Jurkat, Clone E6-1 (cell line): ENCODE data around the gene S100A4.
A peak's percentile ranks its signal among the peaks of the same experiment; 100 is the strongest.

ENCODE experiments used
- DNase-seq: peaks from one replicate; pipeline ENCODE4 v3.0.0-alpha.2; 2011; ENCODE audit warnings: low read depth, low spot score
- H3K4me3 ChIP-seq: 2 replicates; pipeline ENCODE4 v1.5.1; 2011; ENCODE audit warnings: mild to moderate bottlenecking, low read length, control low read depth, moderate library complexity

Gene S100A4

GRCh38 chr1:153515504-153516394 is 29.9 kb downstream of the S100A4 start:
- no peak for DNase-seq

GRCh38 chr1:153513666-153514065 is 31.9 kb downstream of the S100A4 start:
- no peak for DNase-seq
- H3K4me3 ChIP-seq, result no peak overlapping the region

More at GRCh38 chr1:153515504-153516394, 29.9 kb downstream of the S100A4 start:
- no peak overlapping the region for H3K4me3 ChIP-seq

GRCh38 chr1:153513023-153513422 is 32.6 kb downstream of the S100A4 start:
- DNase-seq, result no peak
- no peak overlapping the region for H3K4me3 ChIP-seq

GRCh38 chr1:153510984-153511410 is 34.6 kb downstream of the S100A4 start:
- DNase-seq, result peak; percentile 43
- H3K4me3 ChIP-seq, result no peak overlapping the region

DNA sequence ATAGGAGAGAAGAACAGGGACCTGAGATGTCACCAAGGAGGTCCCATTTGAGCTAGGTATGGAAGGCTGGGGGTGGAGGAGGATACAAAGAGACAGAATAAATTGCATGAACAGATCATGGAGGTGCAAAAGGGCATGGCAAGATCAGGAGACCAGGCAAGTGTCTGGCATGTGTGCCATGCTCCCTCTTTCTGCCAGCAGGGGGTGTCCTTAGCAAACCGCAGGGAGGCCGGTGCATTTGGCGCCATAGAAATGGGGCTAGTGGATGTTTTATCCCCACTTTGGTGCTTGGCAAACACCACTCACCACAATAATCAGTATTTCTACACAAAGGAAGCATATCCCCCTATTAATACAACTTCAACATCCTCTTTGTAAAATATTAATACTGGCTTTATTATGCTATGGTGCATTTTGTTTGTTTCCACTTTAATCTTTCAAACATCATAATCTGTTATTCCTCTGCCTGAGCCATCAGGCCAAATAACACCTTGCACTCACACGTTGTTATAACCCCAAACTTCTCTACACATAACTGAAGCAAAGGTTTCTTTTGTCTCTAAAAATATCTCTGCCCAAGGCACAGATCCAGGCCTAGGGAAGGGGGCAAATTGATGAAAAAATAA is 35.8 kb downstream of the S100A4 start:
- no peak overlapping the region for H3K4me3 ChIP-seq
- peak; percentile 65 for DNase-seq

DNA sequence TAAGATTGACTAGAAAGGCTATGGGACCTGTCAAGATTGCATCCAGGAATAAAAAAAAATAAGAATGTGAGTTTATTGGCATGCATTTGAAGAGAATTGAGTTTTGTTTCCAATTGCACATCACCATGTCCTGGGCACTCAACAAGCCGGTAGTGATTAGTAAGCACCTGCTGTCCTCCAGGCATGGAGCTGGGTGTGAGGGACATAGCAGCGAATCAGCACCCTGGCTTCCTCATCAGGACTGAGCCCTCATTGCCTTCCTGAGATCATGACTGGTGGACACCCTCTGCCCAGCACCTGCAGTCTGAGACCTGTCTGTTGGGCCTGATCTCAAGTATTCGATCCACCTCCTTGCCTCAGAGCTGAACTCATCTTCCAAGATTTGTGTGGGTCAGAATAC is 36.6 kb downstream of the S100A4 start:
- DNase-seq, result no peak
- H3K4me3 ChIP-seq, result no peak overlapping the region

- no peak for DNase-seq
- H3K4me3 ChIP-seq, result no peak overlapping the region
Observed at GRCh38 chr1:153507926-153508583, 37.6 kb downstream of the S100A4 start.

DNA sequence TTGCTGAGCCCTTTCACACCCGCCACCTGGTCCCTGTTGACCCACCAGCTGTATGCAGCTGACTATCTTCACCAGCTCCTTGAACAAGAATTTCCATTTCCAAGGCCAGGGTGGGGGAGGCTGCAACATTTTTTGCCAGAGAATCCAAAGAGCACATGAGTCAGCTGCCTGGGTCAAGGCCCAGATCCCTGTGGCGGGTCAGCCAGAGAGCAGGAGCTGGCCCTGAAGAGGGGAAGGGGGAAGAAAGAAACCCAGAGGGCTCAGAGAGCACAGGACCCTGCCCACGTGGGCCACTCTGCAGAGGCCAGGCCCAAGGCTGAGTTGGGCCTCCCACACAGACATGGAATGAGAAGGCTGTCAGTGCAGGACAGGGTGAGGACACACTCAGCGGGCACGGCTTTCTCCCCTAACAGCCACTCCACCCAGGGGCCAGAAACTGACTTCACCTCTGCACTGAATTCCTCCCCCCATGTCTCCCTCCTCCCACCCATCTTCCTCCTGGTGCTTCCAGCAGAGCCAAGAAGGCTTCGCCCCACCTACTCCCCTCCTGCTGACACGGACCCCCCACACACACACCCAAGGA is 38.7 kb downstream of the S100A4 start:
- no peak for DNase-seq
- H3K4me3 ChIP-seq, result no peak overlapping the region

DNA sequence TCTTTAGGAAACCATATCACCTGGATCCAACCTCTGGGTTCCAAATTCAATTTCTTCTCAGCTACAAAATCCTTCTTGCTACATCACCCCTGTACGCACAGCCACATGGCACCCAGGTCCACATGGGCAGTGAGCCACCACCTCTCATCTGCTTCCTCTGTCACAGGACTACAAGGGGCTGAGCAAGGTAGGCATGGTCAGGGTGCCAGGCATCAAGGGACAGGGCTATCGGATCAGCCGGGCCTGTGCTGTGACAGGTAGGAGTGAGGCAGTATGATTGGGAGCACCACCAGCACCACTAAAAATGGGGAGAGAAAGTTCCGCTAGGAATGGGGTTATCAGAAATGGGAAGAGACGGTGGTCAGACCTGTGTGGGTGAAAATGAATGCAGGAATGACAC is 39.2 kb downstream of the S100A4 start:
- DNase-seq, result no peak
- no peak overlapping the region for H3K4me3 ChIP-seq

GRCh38 chr1:153505576-153505975 is 40.0 kb downstream of the S100A4 start:
- H3K4me3 ChIP-seq, result no peak overlapping the region
- no peak for DNase-seq

GRCh38 chr1:153503766-153504165 is 41.8 kb downstream of the S100A4 start:
- no peak overlapping the region for H3K4me3 ChIP-seq
- DNase-seq, result no peak

GRCh38 chr1:153498746-153499145 is 46.9 kb downstream of the S100A4 start:
- H3K4me3 ChIP-seq, result no peak overlapping the region
- DNase-seq, result no peak

DNA sequence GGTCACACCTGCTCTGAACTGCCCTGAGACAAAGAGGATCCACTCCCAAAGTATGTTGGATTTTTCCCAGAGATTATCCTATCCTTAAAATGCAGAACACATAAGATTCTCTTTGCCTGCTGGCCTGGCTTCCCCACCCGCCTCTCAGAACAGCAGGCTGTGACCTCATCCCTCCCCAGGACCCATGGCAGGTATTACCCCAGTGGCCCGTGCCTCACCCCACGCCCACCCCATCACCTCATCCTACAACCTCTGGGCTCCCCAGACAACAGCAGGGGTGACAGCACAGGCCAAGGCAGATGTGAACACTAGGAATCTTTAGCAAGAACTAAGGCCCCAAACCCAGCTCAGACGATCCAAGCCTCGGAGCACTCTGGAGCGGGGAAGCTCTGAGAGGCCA is 50.1 kb downstream of the S100A4 start:
- no peak for DNase-seq

GRCh38 chr1:153494976-153495535 is 50.5 kb downstream of the S100A4 start:
- no peak overlapping the region for H3K4me3 ChIP-seq
- peak; percentile 52 for DNase-seq

More for the DNA sequence above, 50.1 kb downstream of the S100A4 start:
- H3K4me3 ChIP-seq, result no peak overlapping the region
